Spleen (tissue), 11 donors: ENCODE results near the gene C10orf90. TPM values are rescaled to one million over a fixed set of nuclear protein-coding genes. Genes with fewer than 3 reads are reported as not detected.

ENCODE experiments used
- DNase-seq: peaks from one replicate; pipeline ENCODE4 v3.0.0-alpha.2; 2020
- H3K27ac ChIP-seq, 8 donors: fragments of 200-600 bp; sonication (generic) in 7 of 8; 1 replicate in 4 of 8; 2 replicates in 4 of 8; pipeline versions ENCODE4 v1.5.0 to v1.8.0; 2016 to 2021; ENCODE audit warnings: inconsistent platforms in 4 of 8, mild to moderate bottlenecking in 4 of 8, moderate library complexity in 1 of 8
- H3K27me3 ChIP-seq, 7 donors: fragments of 200-600 bp; sonication (generic) in 6 of 7; replicated peaks in 1 of 7; 1 replicate in 4 of 7; 2 replicates in 3 of 7; pipeline versions ENCODE4 v1.5.0 to v1.8.0; 2016 to 2021; ENCODE audit warnings: inconsistent platforms in 3 of 7, mild to moderate bottlenecking in 1 of 7
- H3K36me3 ChIP-seq, 6 donors: fragments of 200-600 bp; sonication (generic) in 5 of 6; 1 replicate in 4 of 6; 2 replicates in 2 of 6; pipeline versions ENCODE4 v1.5.0 to v1.8.0; 2016 to 2021; ENCODE audit warnings: inconsistent platforms in 2 of 6
- H3K4me1 ChIP-seq, 6 donors: fragments of 200-600 bp; sonication (generic) in 5 of 6; 1 replicate in 3 of 6; 2 replicates in 3 of 6; pipeline versions ENCODE4 v1.5.0 to v1.8.0; 2016 to 2021; ENCODE audit warnings: inconsistent platforms in 3 of 6
- H3K4me3 ChIP-seq, 8 donors: fragments of 200-600 bp; sonication (generic) in 7 of 8; 1 replicate in 4 of 8; 2 replicates in 4 of 8; pipeline versions ENCODE4 v1.5.0 to v1.8.0; 2016 to 2021; ENCODE audit warnings: inconsistent platforms in 4 of 8, mild to moderate bottlenecking in 4 of 8, moderate library complexity in 2 of 8
- H3K9me3 ChIP-seq, 8 donors: fragments of 200-600 bp; sonication (generic) in 7 of 8; 1 replicate in 4 of 8; 2 replicates in 4 of 8; pipeline versions ENCODE4 v1.5.0 to v1.8.0; 2016 to 2021; ENCODE audit warnings: inconsistent platforms in 4 of 8
- CTCF ChIP-seq, 11 experiments: fragments of 200-600 bp in 7 of 11; fragments of 450-650 bp in 4 of 11; sonication (generic) in 4 of 11; IDR thresholded peaks in 8 of 11; conservative IDR thresholded peaks in 3 of 11; 1 replicate in 7 of 11; 2 replicates in 4 of 11; pipeline versions ENCODE4 v1.4.0 to v1.8.0; 2016 to 2021; ENCODE audit warnings: antibody characterized with exemption in 11 of 11, inconsistent platforms in 4 of 11, mild to moderate bottlenecking in 1 of 11
- POLR2A ChIP-seq, 3 donors: fragments of 450-650 bp; IDR thresholded peaks; one replicate each; pipeline ENCODE4 v1.5.1; 2017; ENCODE audit warnings: antibody characterized with exemption in 3 of 3, mild to moderate bottlenecking in 1 of 3
- POLR2AphosphoS5 ChIP-seq, 3 donors: sonication (generic); formaldehyde crosslinking; IDR thresholded peaks; one replicate each; pipeline ENCODE4 v1.5.1; 2017; ENCODE audit warnings: antibody characterized with exemption in 3 of 3
- WGBS, 5 donors: extraction: QIAGEN DNeasy Blood & Tissue Kit in 3 of 5; methylation state at CpG; one replicate each; pipeline versions ENCODE4 v1.1.5 to v1.1.7; 2013 to 2018; 5-methylcytosine and 5-hydroxymethylcytosine counted together
- intact Hi-C: fragments of 100-400 bp; cut with DNase I; formaldehyde crosslinking; loops from one replicate; pipeline ENCODE4 v1.15.0; 2023; ENCODE audit warnings: low total_unique reads
- polyA plus RNA-seq, 3 donors: library from polyadenylated mRNA; stranded (reverse); fragments of 200-250 nt; gene quantifications; one replicate each; pipeline ENCODE4 v1.2.1, GENCODE V29; 2013
- total RNA-seq, 7 donors: library from RNA; depleted of rRNA in 3 of 7; stranded (reverse); fragments of >200 nt in 3 of 7; fragmentation: NEBNext Ultra II Directional in 4 of 7; extraction: Animal tissue kit (Norgen Biotek cat#: 25700) in 4 of 7; gene quantifications; one replicate each; pipeline versions ENCODE4 v1.1.0 to v1.2.1, GENCODE V29; 2016 to 2021
- donor health status: healthy with polysubstance abuse.
- donor health status: DM: no; HTN: no; CAD: no; lungs with moderate emphysema.
- donor health status: DM: no; HTN: no; CAD: no.
- donor health status: Bipolar disorder and iron deficiency.
- donor health status: healthy.
- donor health status: DM: no; HTN: no; CAD: no.
- donor health status: DM: yes; HTN: yes; CAD: no.

The C10orf90 gene
- total and polyA plus RNA-seq, 10 donors, result 0.05 to 0.06 TPM; not detected in 8

GRCh38 chr10:126518218-126519080, 152.0 kb downstream of the C10orf90 start:
- 82 to 89% (median 84%) methylated on average over 10 of the region's 10 CpGs for WGBS, 5 donors
- intact Hi-C loops, result no loop called here
- Histone ChIP-seq H3K4me3 (no peak overlapping the region), H3K27ac (no peak overlapping the region), H3K27me3 (no peaks in the 10 kb centered on the region), H3K36me3 (no peaks in the 10 kb centered on the region), H3K4me1 (no peaks in the 10 kb centered on the region), H3K9me3 (no peaks in the 10 kb centered on the region)
- TF ChIP-seq POLR2AphosphoS5 (IDR thresholded peaks at IDR 0.05), result no peak
- DNase-seq, result no peak

- Histone ChIP-seq H3K4me1 (no peaks in the 10 kb centered on the region), H3K27me3 (no peaks in the 10 kb centered on the region), H3K9me3 (no peaks in the 10 kb centered on the region), H3K27ac (no peak overlapping the region), H3K36me3 (no peaks in the 10 kb centered on the region), H3K4me3 (no peak overlapping the region)
- no peak for DNase-seq
- TF ChIP-seq CTCF (IDR thresholded peaks at IDR 0.05 in 8 of 11, conservative IDR thresholded peaks at IDR 0.05 in 3 of 11), result no peak
- TF ChIP-seq POLR2A (IDR thresholded peaks at IDR 0.05), result no peak
- TF ChIP-seq POLR2AphosphoS5 (IDR thresholded peaks at IDR 0.05), result no peak
- WGBS, 5 donors, result 83 to 93% (median 88%) methylated on average over 6 of the region's 6 CpGs
- intact Hi-C loops, result no loop called here
These were observed 154.0 kb downstream of the C10orf90 start for GRCh38 chr10:126516515-126516914.

DNA sequence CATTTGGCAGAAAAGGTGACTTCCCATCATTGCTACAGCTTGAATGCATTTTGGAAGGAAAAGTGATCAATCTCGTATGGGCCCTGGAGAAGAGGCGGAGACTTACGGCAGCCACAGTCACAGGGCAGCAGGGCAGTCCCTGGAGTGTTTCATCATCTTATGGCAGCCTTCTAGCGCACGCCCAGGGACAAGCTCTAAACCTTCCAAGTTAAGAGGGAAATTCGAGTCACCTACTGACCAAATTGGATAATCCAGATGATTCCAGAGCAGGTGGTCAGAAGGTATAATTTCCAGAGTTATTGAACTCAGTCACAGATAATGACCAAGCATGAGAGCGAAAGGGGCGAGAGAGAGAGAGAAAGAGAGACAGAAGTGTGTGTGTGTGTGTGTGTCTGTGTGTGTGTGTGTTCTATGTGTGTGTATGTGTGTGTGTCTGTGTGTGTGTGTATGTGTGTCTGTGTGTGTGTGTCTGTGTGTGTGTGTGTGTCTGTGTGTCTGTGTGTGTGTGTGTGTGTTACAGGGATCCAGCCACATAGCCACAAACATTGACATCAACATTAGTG, 158.5 kb downstream of the C10orf90 start:
- no peak overlapping the region for H3K4me3 ChIP-seq
- intact Hi-C loops, result no loop called here
- no peak overlapping the region for H3K27ac ChIP-seq
- H3K27me3 ChIP-seq, result no peaks in the 10 kb centered on the region
- WGBS, 5 donors, result 66 to 73% (median 69%) methylated on average over 8 of the region's 8 CpGs
- TF ChIP-seq POLR2A (IDR thresholded peaks at IDR 0.05), result no peak
- no peak for TF ChIP-seq POLR2AphosphoS5 (IDR thresholded peaks at IDR 0.05)
- no peak for TF ChIP-seq CTCF (IDR thresholded peaks at IDR 0.05 in 8 of 11, conservative IDR thresholded peaks at IDR 0.05 in 3 of 11)
- no peaks in the 10 kb centered on the region for H3K36me3 ChIP-seq
- no peaks in the 10 kb centered on the region for H3K4me1 ChIP-seq
- H3K9me3 ChIP-seq, result no peaks in the 10 kb centered on the region
- no peak for DNase-seq

DNA sequence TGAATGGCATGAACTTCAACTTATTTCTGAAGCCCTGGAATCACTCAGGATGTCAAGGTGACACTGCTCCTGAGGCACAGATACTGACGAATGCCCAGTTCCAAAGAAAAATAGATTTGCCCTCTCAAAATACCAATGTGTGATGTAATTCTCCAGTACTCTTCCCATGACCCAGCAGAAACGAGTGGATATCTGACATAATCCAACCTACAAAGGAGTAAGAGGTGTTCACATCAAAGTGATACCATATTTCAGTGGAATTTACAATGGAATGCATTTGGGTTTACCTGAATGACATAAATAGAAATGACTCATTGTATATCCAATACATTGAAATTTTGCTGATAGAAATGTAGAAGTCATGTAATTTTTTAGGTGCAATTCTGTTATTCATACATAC, 161.3 kb downstream of the C10orf90 start:
- Histone ChIP-seq H3K27ac (no peak overlapping the region), H3K9me3 (no peaks in the 10 kb centered on the region), H3K36me3 (no peaks in the 10 kb centered on the region), H3K27me3 (peaks cover 0 to 13% (median 0%) of the 10 kb centered on the region in 7 donors), H3K4me3 (no peak overlapping the region), H3K4me1 (no peaks in the 10 kb centered on the region)
- TF ChIP-seq POLR2AphosphoS5 (IDR thresholded peaks at IDR 0.05), result no peak
- 57 to 80% (median 77%) methylated on average over 2 of the region's 2 CpGs for WGBS, 5 donors
- intact Hi-C loops, result no loop called here
- DNase-seq, result no peak

DNA sequence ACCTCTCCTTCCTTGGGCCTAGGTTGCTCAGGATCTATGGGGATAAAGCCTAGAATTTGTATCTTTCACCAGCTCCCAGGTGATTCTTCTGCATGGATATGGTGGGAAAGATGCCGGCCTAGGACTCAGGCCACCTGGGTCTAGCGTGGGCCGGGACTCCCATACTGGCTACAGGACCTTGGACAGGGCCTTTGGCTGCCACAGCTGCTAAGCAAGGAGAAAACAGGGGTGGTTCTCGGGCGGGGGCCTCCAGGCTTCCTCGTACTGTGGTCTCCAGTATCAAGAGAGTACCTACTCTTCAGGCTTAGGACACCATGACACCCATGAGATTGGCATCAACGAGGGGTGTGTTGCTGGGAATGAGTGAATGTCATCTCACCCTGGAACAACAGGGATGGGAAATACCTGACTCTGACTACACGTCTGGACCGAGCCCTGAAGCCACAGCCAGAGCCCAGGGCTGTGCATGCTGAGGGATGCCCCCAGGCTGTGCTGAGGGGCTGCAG, 161.9 kb downstream of the C10orf90 start:
- 74 to 92% (median 80%) methylated on average over 6 to 9 of the region's 9 CpGs for WGBS, 5 donors
- Histone ChIP-seq H3K27me3 (peaks cover 0 to 13% (median 0%) of the 10 kb centered on the region in 7 donors), H3K4me3 (no peak overlapping the region), H3K27ac (no peak overlapping the region), H3K4me1 (no peaks in the 10 kb centered on the region), H3K36me3 (no peaks in the 10 kb centered on the region), H3K9me3 (no peaks in the 10 kb centered on the region)
- intact Hi-C loops, result no loop called here
- TF ChIP-seq POLR2A (IDR thresholded peaks at IDR 0.05) (no peak), CTCF (IDR thresholded peaks at IDR 0.05 in 8 of 11, conservative IDR thresholded peaks at IDR 0.05 in 3 of 11) (no peak), POLR2AphosphoS5 (IDR thresholded peaks at IDR 0.05) (no peak)
- DNase-seq, result no peak
